Measurements from ENCODE around the gene NACA.

- no peak for TF ChIP-seq CTCF (IDR thresholded peaks at IDR 0.05; ENCODE audit: insufficient read depth, low read length, poor library complexity, severe bottlenecking)
- no peak for TF ChIP-seq EZH2phosphoT487 (conservative IDR thresholded peaks at IDR 0.05; ENCODE audit: low read length)
These were observed 36.8 kb downstream of the NACA start, which contains the start of gene PTGES3 for GRCh38 chr12:56688129-56688845.

Data from SU-DHL-6 (cell line).